ENCODE data around the gene RIN3.

RIN3 gene

DNA sequence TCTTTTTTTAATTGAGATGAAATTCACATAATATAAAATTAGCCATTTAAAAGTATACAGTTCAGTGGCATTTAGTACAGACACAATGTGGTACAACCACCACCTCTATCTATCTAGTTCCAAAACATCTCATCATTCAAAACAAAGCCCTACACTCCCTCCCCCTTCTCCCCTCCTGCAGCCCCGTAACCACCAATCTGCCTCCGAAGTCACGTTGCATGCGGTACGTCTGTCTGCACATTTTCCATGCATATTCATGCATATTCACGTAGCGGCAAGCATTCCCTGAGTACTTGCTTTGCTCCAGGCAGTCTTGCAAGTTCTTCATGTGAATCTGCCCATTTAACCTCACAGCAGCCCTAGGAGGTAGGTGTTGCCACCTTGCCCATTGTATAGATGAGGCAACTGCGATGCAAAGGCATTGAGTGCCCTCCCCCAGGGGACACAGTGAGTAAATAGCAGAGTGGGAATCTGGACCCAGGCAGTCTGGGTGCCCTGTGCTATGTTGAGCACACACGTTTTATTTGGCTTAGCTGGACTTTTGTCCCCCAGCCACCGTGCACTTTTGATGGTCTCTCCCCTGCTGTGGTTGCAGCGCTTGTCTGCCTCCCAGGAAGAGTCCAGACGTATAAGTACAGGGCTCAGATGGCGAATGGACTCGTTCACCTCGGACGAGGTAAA, 43.4 kb downstream of the RIN3 start:
- FAIRE-seq: no peak

- FAIRE-seq: no peak
Observed at GRCh38 chr14:92557544-92557912, 43.9 kb downstream of the RIN3 start.

GRCh38 chr14:92558319-92558718, 44.7 kb downstream of the RIN3 start:
- no peak for FAIRE-seq

DNA sequence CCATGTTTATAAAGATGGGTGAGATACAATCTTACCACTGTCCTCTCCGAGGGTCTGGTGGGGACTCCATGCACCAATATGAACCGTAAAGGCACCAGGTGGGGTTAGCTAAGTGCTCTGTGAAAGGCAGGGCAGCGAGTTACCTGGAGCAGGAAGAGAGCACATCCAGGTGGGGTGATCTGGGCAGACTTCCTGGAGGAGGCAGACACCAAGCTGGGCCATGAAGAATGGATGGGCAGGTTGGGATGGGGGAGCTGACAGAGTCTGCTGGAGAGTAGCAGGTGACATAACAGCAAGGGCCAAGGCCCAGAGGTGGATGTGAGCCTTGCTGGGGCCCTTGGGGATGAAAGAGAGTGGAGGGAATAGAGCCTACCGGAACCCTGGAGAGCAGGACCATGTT, 45.9 kb downstream of the RIN3 start:
- no peak for FAIRE-seq

DNA sequence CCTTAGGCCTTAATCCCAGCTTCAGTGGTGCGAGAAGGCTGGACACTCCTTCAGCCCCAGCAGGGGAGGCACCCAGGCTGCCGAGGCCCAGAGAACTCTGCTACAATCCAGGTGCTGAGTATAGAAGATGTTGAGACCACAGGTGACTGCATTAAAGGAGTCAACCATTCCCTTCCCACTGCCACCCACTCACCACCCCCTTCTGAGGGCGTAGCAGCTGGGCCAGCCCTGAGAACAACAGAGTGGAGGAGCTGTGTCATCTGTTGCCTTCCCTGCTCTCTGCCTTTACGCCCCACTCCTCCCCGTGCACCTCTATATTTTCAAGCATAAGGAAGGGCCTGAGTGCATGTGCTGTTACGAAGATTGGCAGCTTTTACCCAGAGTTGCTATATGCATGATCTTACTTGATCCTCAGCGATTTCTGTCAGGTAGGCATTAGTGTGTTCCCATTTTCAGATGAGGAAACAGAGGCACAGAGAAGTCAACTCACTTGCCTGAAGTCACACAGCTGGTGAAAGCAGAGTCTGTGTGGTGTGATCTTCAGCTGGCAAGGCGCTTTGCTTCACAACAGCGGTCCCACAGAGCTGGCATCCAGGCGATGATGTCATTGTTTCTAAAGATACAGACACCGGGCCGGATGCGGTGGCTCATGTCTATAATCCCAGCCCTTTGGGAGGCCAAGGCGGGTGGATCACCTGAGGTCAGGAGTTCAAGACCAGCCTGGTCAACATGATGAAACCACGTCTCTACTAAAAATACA, 46.7 kb downstream of the RIN3 start:
- FAIRE-seq: no peak

DNA sequence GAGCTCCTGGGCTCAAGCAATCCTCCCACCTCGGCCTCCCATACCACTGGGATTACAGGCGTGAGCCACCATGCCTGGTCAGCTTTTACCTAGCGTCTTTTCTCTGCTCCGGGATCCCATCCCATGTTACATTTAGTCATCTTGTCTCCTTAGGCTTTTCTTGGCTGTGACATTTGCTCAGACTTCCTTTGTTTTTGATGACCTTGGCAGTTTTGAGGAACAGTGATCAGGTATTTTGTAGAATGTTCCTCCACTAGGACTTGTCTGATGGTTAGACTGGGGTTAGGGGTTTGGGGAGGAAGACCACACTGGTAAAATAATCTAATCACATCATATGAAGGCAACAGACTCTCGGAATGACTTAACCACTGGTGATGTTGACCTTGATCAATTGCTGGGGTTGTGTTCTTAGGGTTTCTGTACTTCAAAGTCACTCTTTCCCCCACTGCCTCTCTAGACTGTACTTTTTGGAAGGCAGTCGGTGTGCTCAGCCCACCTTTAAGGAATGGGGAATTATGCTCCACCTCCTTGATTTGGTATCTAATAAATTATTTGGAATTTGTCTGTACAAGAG, 48.4 kb downstream of the RIN3 start:
- no peak for FAIRE-seq

GRCh38 chr14:92563359-92563758, 49.8 kb downstream of the RIN3 start:
- FAIRE-seq: no peak

- no peak for FAIRE-seq
Observed at GRCh38 chr14:92563765-92564285, 50.2 kb downstream of the RIN3 start.

- no peak for FAIRE-seq
Observed at GRCh38 chr14:92564344-92565039, 50.9 kb downstream of the RIN3 start.

- FAIRE-seq: no peak
Observed at GRCh38 chr14:92565040-92565717, 51.6 kb downstream of the RIN3 start.

- no peak for FAIRE-seq
Observed at GRCh38 chr14:92565718-92566115, 52.1 kb downstream of the RIN3 start.

DNA sequence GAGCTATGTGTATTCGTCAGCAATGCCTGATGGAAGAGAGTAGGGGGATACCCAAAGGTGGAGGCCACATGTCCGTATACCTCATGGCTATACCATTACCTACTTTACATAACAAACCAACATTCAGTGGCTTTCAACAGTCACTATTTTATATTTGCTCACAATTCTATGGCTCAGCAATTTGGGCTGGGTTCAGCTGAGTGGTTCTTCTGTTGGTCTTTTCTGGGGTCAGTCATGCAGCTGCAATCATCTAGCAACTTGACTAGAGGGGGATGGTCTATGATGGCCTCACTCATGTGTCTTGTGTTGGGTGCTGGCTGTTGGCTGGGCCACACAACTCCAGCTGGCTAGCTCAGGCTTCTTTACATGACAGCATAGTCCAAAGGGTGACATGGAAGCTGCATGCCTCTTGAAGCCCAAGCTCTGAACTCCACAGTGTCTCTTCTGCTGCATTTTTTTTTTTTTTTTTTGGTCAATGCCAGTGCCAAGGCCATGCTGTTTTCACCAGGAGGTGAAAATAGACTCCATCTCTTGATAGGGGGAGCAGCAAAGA, 53.7 kb downstream of the RIN3 start:
- no peak for FAIRE-seq

GRCh38 chr14:92568621-92569479, 55.3 kb downstream of the RIN3 start:
- FAIRE-seq: no peak

- no peak for FAIRE-seq
Observed at GRCh38 chr14:92570674-92571262, 57.2 kb downstream of the RIN3 start.

DNA sequence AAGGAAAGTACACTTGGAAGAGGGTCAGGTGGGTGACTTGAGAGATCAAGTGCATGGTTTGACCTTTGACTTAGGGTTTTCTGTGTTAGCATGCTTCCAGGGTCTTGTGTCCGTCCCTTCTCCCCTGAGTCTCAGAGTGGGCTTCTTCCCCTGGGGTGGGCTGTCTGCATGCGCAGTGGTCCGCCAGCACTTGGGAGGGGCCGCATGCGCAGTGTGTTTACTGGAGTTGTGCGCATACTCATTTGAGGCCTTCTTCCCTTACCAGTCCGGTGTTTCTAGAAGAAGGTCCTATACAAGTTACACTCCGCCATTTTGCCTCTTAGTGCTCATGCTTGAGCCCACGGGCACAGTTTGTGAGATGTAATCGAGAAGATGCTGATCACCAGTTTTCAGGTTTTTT, 58.5 kb downstream of the RIN3 start:
- no peak for FAIRE-seq

DNA sequence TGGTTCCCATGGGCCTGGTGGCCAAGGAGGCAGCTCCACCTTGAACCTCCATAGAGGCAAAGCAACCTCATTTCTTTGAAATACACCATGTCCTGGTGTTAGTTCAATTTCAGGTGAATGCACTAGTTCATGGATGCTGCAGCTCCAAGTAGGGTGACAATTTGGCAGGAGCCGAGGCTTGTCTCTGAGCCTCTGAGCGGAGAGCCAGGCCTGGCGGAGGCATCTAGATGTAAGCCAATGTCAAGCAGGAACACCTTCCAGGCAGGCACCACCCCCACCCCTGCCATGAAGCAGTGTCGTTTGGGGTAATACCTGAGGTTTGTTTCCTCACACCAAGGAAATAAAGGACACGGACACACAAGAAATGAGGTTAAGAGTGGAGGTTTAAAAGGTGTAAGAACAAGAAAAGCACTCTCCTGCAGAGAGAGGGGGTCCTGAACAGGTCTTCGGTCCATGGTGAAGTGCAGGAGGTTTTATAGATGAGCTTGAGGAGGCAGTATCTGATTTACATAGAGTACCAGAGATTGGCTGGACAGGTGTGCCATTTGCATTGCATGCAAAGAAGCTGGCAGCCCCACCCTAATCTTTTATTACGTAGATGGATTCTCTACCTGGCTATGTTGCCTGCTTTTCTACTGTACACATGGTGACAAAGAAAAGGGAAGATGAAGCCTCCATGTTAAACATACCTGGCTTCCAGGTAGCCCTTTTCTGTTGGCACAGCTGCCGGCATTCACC, 60.3 kb downstream of the RIN3 start:
- FAIRE-seq: no peak

- FAIRE-seq: no peak
Observed at GRCh38 chr14:92575061-92575747, 61.6 kb downstream of the RIN3 start.

DNA sequence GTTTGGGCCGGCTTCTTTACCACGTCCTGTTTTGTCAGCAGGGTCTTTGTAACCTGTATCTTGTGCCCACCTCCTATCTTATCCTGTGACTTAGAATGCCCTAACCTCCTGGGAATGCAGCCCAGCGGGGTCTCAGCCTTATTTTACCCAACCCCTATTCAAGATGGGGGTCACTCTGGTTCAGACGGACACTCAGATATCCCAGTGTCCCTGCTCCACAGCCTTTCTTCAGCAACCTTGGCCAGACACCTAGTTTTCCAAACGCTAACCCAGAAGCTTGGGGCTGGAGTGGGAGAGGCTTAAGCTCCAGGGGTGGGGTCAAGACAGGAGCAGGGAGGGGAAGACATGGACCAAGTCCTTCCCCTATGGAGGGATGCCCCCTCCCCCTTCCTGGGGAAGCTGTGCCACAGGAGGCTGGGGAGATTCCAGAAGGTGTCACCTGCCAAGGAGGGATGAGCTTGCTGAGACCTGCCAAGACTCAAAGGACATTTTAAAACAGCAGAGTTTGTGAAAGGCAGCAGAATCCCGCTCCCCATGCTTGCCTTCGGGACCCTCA, 62.2 kb downstream of the RIN3 start:
- FAIRE-seq: no peak

GRCh38 chr14:92577321-92577742, 63.8 kb downstream of the RIN3 start:
- FAIRE-seq: no peak
